ENCODE results near the gene NPPB.

GRCh38 chr1:11885916-11886315 is 27.2 kb upstream of the NPPB start:
- no peak for TF ChIP-seq CTCF (IDR thresholded peaks at IDR 0.05; ENCODE audit: low read length)
- TF ChIP-seq EZH2 (IDR thresholded peaks at IDR 0.05; ENCODE audit: borderline replicate concordance, low read length) = no peak

Measured in OCI-LY1 (cell line).